ENCODE results near the gene CLASP2.

The CLASP2 gene

GRCh38 chr3:33639889-33640288 lies 78.2 kb downstream of the CLASP2 start:
- Histone ChIP-seq H3K23ac (ENCODE audit: low read depth, low read length, poor library complexity) (no peak overlapping the region), H3K27ac (replicated peaks; ENCODE audit: low read length) (no peak overlapping the region), H2AFZ (ENCODE audit: low read length) (no peak overlapping the region), H3K4ac (ENCODE audit: low read length) (no peak overlapping the region), H3K9ac (ENCODE audit: low read depth, low read length, poor library complexity) (no peak overlapping the region), H2BK12ac (ENCODE audit: low read length) (no peak overlapping the region), H3K27me3 (ENCODE audit: control insufficient read depth in 3 of 3, insufficient read depth in 3 of 3, low read depth in 1 of 3, low read length in 3 of 3) (no peaks in the 10 kb centered on the region), H4K8ac (ENCODE audit: low read depth, low read length) (no peak overlapping the region), H2BK120ac (ENCODE audit: low read depth, low read length) (no peak overlapping the region), H4K91ac (ENCODE audit: low read depth, low read length, poor library complexity) (no peak overlapping the region), H2BK15ac (ENCODE audit: low read length) (no peak overlapping the region), H3K18ac (ENCODE audit: low read length) (no peak overlapping the region), H3K4me1 (ENCODE audit: control insufficient read depth in 2 of 2, insufficient read depth in 1 of 2, low read depth in 1 of 2, low read length in 2 of 2) (no peaks in the 10 kb centered on the region), H2BK5ac (ENCODE audit: low read length) (no peak overlapping the region), H3K14ac (ENCODE audit: low read length) (no peak overlapping the region), H2AK5ac (ENCODE audit: low read depth, low read length) (no peak overlapping the region), H3K79me1 (ENCODE audit: low read depth, low read length) (no peaks in the 10 kb centered on the region), H3K4me2 (ENCODE audit: insufficient read depth, low read length, poor library complexity, severe bottlenecking) (no peak overlapping the region), H3K36me3 (replicated peaks in 1 of 2; ENCODE audit: control insufficient read depth in 2 of 2, insufficient read depth in 2 of 2, low read length in 2 of 2) (peaks cover 5 to 13% of the 10 kb centered on the region in 2 donors), H3K4me3 (ENCODE audit: low read length in 2 of 2) (no peak overlapping the region), H3K9me3 (replicated peaks in 1 of 2; ENCODE audit: control insufficient read depth in 2 of 2, insufficient read depth in 1 of 2, low read depth in 1 of 2, low read length in 2 of 2) (no peaks in the 10 kb centered on the region)
- WGBS, 2 donors (ENCODE audit: extremely low coverage in 2 of 2, insufficient read length in 2 of 2, insufficient replicate concordance in 1 of 2) = no CpG with 5 or more reads among the region's 2 CpGs
- DNase-seq (ENCODE audit: low spot score) = no peak

GRCh38 chr3:33637482-33637881 lies 80.6 kb downstream of the CLASP2 start:
- no CpG with 5 or more reads among the region's 5 CpGs for WGBS, 2 donors (ENCODE audit: extremely low coverage in 2 of 2, insufficient read length in 2 of 2, insufficient replicate concordance in 1 of 2)
- no peak overlapping the region for H3K23ac ChIP-seq (ENCODE audit: low read depth, low read length, poor library complexity)

GRCh38 chr3:33636125-33636850 lies 81.8 kb downstream of the CLASP2 start:
- DNase-seq (ENCODE audit: low spot score) = peak; percentile 44
- Histone ChIP-seq H2AFZ (ENCODE audit: low read length) (no peak overlapping the region), H2AK5ac (ENCODE audit: low read depth, low read length) (no peak overlapping the region), H3K27ac (replicated peaks; ENCODE audit: low read length) (no peak overlapping the region), H2BK5ac (ENCODE audit: low read length) (no peak overlapping the region), H2BK12ac (ENCODE audit: low read length) (no peak overlapping the region), H2BK15ac (ENCODE audit: low read length) (no peak overlapping the region), H4K91ac (ENCODE audit: low read depth, low read length, poor library complexity) (no peak overlapping the region), H3K23ac (ENCODE audit: low read depth, low read length, poor library complexity) (no peak overlapping the region), H3K4ac (ENCODE audit: low read length) (no peak overlapping the region), H3K36me3 (replicated peaks in 1 of 2; ENCODE audit: control insufficient read depth in 2 of 2, insufficient read depth in 2 of 2, low read length in 2 of 2) (peaks cover 3 to 18% of the 10 kb centered on the region in 2 donors), H3K4me1 (ENCODE audit: control insufficient read depth in 2 of 2, insufficient read depth in 1 of 2, low read depth in 1 of 2, low read length in 2 of 2) (no peaks in the 10 kb centered on the region), H2BK120ac (ENCODE audit: low read depth, low read length) (no peak overlapping the region), H3K79me1 (ENCODE audit: low read depth, low read length) (no peaks in the 10 kb centered on the region), H3K14ac (ENCODE audit: low read length) (no peak overlapping the region), H3K18ac (ENCODE audit: low read length) (no peak overlapping the region), H3K9ac (ENCODE audit: low read depth, low read length, poor library complexity) (no peak overlapping the region), H3K4me2 (ENCODE audit: insufficient read depth, low read length, poor library complexity, severe bottlenecking) (no peak overlapping the region), H3K4me3 (ENCODE audit: low read length in 2 of 2) (no peak overlapping the region), H4K8ac (ENCODE audit: low read depth, low read length) (no peak overlapping the region), H3K9me3 (replicated peaks in 1 of 2; ENCODE audit: control insufficient read depth in 2 of 2, insufficient read depth in 1 of 2, low read depth in 1 of 2, low read length in 2 of 2) (no peaks in the 10 kb centered on the region), H3K27me3 (ENCODE audit: control insufficient read depth in 3 of 3, insufficient read depth in 3 of 3, low read depth in 1 of 3, low read length in 3 of 3) (no peaks in the 10 kb centered on the region)
- WGBS, 2 donors (ENCODE audit: extremely low coverage in 2 of 2, insufficient read length in 2 of 2, insufficient replicate concordance in 1 of 2) = no CpG with 5 or more reads among the region's 6 CpGs

More at GRCh38 chr3:33637482-33637881, 80.6 kb downstream of the CLASP2 start:
- Histone ChIP-seq H3K9me3 (replicated peaks in 1 of 2; ENCODE audit: control insufficient read depth in 2 of 2, insufficient read depth in 1 of 2, low read depth in 1 of 2, low read length in 2 of 2) (no peaks in the 10 kb centered on the region), H3K18ac (ENCODE audit: low read length) (no peak overlapping the region), H3K14ac (ENCODE audit: low read length) (no peak overlapping the region), H3K79me1 (ENCODE audit: low read depth, low read length) (no peaks in the 10 kb centered on the region), H2BK15ac (ENCODE audit: low read length) (no peak overlapping the region), H3K4me2 (ENCODE audit: insufficient read depth, low read length, poor library complexity, severe bottlenecking) (no peak overlapping the region), H2BK5ac (ENCODE audit: low read length) (no peak overlapping the region), H2AFZ (ENCODE audit: low read length) (no peak overlapping the region), H3K27ac (replicated peaks; ENCODE audit: low read length) (no peak overlapping the region), H2BK12ac (ENCODE audit: low read length) (no peak overlapping the region), H3K4me1 (ENCODE audit: control insufficient read depth in 2 of 2, insufficient read depth in 1 of 2, low read depth in 1 of 2, low read length in 2 of 2) (no peaks in the 10 kb centered on the region), H2BK120ac (ENCODE audit: low read depth, low read length) (no peak overlapping the region), H2AK5ac (ENCODE audit: low read depth, low read length) (no peak overlapping the region), H3K27me3 (ENCODE audit: control insufficient read depth in 3 of 3, insufficient read depth in 3 of 3, low read depth in 1 of 3, low read length in 3 of 3) (no peaks in the 10 kb centered on the region), H3K36me3 (replicated peaks in 1 of 2; ENCODE audit: control insufficient read depth in 2 of 2, insufficient read depth in 2 of 2, low read length in 2 of 2) (peaks cover 3 to 17% of the 10 kb centered on the region in 2 donors), H4K91ac (ENCODE audit: low read depth, low read length, poor library complexity) (no peak overlapping the region), H4K8ac (ENCODE audit: low read depth, low read length) (no peak overlapping the region), H3K4ac (ENCODE audit: low read length) (no peak overlapping the region), H3K4me3 (ENCODE audit: low read length in 2 of 2) (no peak overlapping the region), H3K9ac (ENCODE audit: low read depth, low read length, poor library complexity) (no peak overlapping the region)
- DNase-seq (ENCODE audit: low spot score) = no peak

- H3K79me1 ChIP-seq (ENCODE audit: low read depth, low read length) = no peaks in the 10 kb centered on the region
- WGBS, 2 donors (ENCODE audit: extremely low coverage in 2 of 2, insufficient read length in 2 of 2, insufficient replicate concordance in 1 of 2) = no CpG with 5 or more reads among the region's 3 CpGs
Measured at GRCh38 chr3:33634262-33634661, 83.8 kb downstream of the CLASP2 start.

More at GRCh38 chr3:33634262-33634661, 83.8 kb downstream of the CLASP2 start:
- H3K4me3 ChIP-seq (ENCODE audit: low read length in 2 of 2) = no peak overlapping the region
- no peak for DNase-seq (ENCODE audit: low spot score)
- no peak overlapping the region for H2BK5ac ChIP-seq (ENCODE audit: low read length)
- H2BK15ac ChIP-seq (ENCODE audit: low read length) = no peak overlapping the region
- H3K18ac ChIP-seq (ENCODE audit: low read length) = no peak overlapping the region
- no peak overlapping the region for H3K9ac ChIP-seq (ENCODE audit: low read depth, low read length, poor library complexity)
- no peak overlapping the region for H4K91ac ChIP-seq (ENCODE audit: low read depth, low read length, poor library complexity)
- H3K4me2 ChIP-seq (ENCODE audit: insufficient read depth, low read length, poor library complexity, severe bottlenecking) = no peak overlapping the region
- H2BK12ac ChIP-seq (ENCODE audit: low read length) = no peak overlapping the region
- no peak overlapping the region for H2BK120ac ChIP-seq (ENCODE audit: low read depth, low read length)
- H3K27ac ChIP-seq (replicated peaks; ENCODE audit: low read length) = no peak overlapping the region
- H3K36me3 ChIP-seq (replicated peaks in 1 of 2; ENCODE audit: control insufficient read depth in 2 of 2, insufficient read depth in 2 of 2, low read length in 2 of 2) = peaks cover 3 to 23% of the 10 kb centered on the region in 2 donors
- H3K9me3 ChIP-seq (replicated peaks in 1 of 2; ENCODE audit: control insufficient read depth in 2 of 2, insufficient read depth in 1 of 2, low read depth in 1 of 2, low read length in 2 of 2) = no peaks in the 10 kb centered on the region
- no peak overlapping the region for H3K4ac ChIP-seq (ENCODE audit: low read length)
- H4K8ac ChIP-seq (ENCODE audit: low read depth, low read length) = no peak overlapping the region
- no peak overlapping the region for H3K14ac ChIP-seq (ENCODE audit: low read length)
- no peak overlapping the region for H2AK5ac ChIP-seq (ENCODE audit: low read depth, low read length)
- peaks cover 0 to under 1% of the 10 kb centered on the region in 2 donors for H3K4me1 ChIP-seq (ENCODE audit: control insufficient read depth in 2 of 2, insufficient read depth in 1 of 2, low read depth in 1 of 2, low read length in 2 of 2)
- no peaks in the 10 kb centered on the region for H3K27me3 ChIP-seq (ENCODE audit: control insufficient read depth in 3 of 3, insufficient read depth in 3 of 3, low read depth in 1 of 3, low read length in 3 of 3)
- H3K23ac ChIP-seq (ENCODE audit: low read depth, low read length, poor library complexity) = no peak overlapping the region
- no peak overlapping the region for H2AFZ ChIP-seq (ENCODE audit: low read length)

All from neuronal stem cell (in vitro differentiated cells).